Measurements from ENCODE around the gene DNLZ. TPM values are rescaled to one million over a fixed set of nuclear protein-coding genes. Genes with fewer than 3 reads are reported as not detected.

Gene DNLZ
- total RNA-seq, 4 donors from 2014 or later: 16.5 to 36.7 (median 19.8) TPM

- TF ChIP-seq, protein P1, sequence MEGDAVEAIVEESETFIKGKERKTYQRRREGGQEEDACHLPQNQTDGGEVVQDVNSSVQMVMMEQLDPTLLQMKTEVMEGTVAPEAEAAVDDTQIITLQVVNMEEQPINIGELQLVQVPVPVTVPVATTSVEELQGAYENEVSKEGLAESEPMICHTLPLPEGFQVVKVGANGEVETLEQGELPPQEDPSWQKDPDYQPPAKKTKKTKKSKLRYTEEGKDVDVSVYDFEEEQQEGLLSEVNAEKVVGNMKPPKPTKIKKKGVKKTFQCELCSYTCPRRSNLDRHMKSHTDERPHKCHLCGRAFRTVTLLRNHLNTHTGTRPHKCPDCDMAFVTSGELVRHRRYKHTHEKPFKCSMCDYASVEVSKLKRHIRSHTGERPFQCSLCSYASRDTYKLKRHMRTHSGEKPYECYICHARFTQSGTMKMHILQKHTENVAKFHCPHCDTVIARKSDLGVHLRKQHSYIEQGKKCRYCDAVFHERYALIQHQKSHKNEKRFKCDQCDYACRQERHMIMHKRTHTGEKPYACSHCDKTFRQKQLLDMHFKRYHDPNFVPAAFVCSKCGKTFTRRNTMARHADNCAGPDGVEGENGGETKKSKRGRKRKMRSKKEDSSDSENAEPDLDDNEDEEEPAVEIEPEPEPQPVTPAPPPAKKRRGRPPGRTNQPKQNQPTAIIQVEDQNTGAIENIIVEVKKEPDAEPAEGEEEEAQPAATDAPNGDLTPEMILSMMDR (IDR thresholded peaks at IDR 0.05): no peak
- DNase-seq (ENCODE audit: low spot score) (no peak), ATAC-seq (ENCODE audit: low FRiP score) (no peak)
These were observed 7.4 kb upstream of the DNLZ start for GRCh38 chr9:136370687-136371532.

DNA sequence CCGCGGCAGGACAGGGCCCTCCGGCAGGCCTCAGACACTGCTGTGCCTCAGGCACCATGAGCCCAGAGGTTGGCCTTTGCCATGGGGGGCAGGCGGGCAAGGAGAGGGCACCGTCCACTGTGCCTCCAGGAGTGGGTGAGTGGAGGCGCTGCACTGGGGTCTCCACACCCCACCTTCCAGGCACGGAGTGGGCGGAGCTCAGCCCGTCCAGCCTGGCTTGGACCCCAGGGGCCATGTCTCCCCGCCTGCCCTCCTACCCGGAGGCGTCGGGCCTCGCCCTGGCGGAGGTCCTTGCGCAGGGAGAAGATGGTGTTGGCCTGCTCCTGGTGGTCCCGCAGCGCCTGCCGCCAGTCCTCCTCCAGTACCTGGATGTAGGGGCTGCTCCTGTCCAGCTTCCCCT lies 6.5 kb upstream of the DNLZ start:
- no peak for ATAC-seq (ENCODE audit: low FRiP score)
- TF ChIP-seq, protein P1 (IDR thresholded peaks at IDR 0.05): no peak

DNA sequence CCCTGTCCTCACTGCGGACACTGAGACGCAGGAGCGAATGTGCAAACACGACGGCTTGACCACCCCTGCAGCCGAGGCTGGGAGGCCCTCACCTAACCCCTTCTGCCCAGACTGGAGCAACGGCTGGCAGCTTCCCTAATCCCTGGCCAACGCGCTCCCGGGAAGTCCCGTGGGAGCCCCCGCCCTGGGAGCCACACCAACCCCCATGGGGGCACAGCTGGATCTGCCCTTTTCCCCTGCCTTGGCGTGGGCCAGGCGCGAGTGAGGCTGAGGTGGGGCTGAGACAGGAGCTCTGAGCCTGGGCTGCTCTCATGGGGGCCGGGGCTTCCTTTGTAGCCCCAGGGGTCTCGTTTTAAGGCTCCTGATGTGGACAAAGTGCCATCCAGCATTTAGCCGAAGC lies 4.6 kb upstream of the DNLZ start:
- ATAC-seq (ENCODE audit: low FRiP score) (no peak), DNase-seq (ENCODE audit: low spot score) (no peak)
- TF ChIP-seq, protein P1 (IDR thresholded peaks at IDR 0.05): no peak

More for the DNA sequence above, 6.5 kb upstream of the DNLZ start:
- DNase-seq (ENCODE audit: low spot score): no peak

GRCh38 chr9:136367296-136368145 lies 4.0 kb upstream of the DNLZ start:
- no peak for ATAC-seq (ENCODE audit: low FRiP score)
- no peak for DNase-seq (ENCODE audit: low spot score)
- TF ChIP-seq, protein P1 (IDR thresholded peaks at IDR 0.05): no peak

DNA sequence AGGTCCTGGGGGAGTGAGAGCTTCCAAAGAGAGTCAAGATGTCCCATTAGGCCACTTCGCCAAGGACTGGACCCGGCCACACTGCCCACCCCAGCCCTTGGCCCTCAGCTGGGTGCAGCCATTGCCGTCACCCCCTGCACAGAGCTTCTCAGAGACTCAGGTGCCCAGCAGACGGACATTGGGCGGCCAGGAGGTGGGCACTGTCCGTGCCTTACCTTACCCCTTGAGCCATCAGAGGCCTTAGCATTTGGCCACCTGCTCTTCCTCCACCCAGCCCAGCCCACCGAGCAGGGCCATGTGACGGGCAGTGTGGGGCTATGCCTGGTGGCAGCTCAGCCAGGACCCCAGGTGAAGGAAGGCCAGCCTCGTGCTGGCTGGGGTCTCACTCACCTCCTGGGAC lies 3.3 kb upstream of the DNLZ start:
- TF ChIP-seq, protein P1 (IDR thresholded peaks at IDR 0.05): no peak
- ATAC-seq (ENCODE audit: low FRiP score) (no peak), DNase-seq (ENCODE audit: low spot score) (no peak)

DNA sequence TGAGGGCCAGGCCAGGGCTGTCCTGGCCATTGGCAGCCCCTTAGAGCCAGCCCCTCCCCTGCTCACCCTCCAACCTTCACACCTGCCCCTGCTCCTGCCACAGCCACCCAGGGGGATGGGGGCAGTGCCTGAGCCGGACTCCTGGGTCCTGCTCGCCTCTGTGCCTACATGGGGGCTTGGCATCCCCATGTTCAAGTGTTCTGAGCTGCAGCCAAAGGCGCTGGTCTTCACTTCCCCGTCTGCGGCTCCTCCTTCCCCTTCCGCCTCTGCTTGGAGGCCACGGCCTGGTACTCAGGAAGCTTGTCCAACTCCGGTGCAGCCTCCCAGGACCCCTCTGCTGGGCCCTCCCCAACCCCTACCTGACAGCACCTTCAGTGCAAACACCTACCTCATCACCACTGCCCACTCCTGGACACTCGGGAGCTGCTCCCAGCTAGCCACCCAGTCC lies 2.3 kb upstream of the DNLZ start:
- TF ChIP-seq, protein P1 (IDR thresholded peaks at IDR 0.05): no peak
- no peak for DNase-seq (ENCODE audit: low spot score)
- no peak for ATAC-seq (ENCODE audit: low FRiP score)

Measured in omental fat pad (tissue), 4 donors.